ENCODE data around the gene ARPC5L. TPM values are rescaled to one million over a fixed set of nuclear protein-coding genes. Genes with fewer than 3 reads are reported as not detected.

The ARPC5L gene
- total and polyA plus RNA-seq, 2 of the 13 experiments (the other 11 are each of a cell fraction or from before 2014, with no cell fraction given) = 29.9 to 33.8 TPM

GRCh38 chr9:124855944-124856765, 5.8 kb upstream of the ARPC5L start (continued):
- TF ChIP-seq FOXK1 (CRISPR knock-in tag; IDR thresholded peaks at IDR 0.05; ENCODE audit: borderline replicate concordance, low read depth) (no peak), HHEX (CRISPR knock-in tag; IDR thresholded peaks at IDR 0.05) (no peak), ZNF124 (CRISPR knock-in tag; IDR thresholded peaks at IDR 0.05) (0 out of 2 replicates have a peak, but pooled peaks have one; percentile 18), RARG (CRISPR knock-in tag; IDR thresholded peaks at IDR 0.05; ENCODE audit: low read depth) (no peak), ZNF737 (CRISPR knock-in tag; IDR thresholded peaks at IDR 0.05; ENCODE audit: borderline replicate concordance) (0 out of 2 replicates have a peak, but pooled peaks have one; percentile 50), ZNF431 (CRISPR knock-in tag; IDR thresholded peaks at IDR 0.05; ENCODE audit: borderline replicate concordance, low read depth) (no peak), ZBTB42 (CRISPR knock-in tag; IDR thresholded peaks at IDR 0.05) (0 out of 2 replicates have a peak, but pooled peaks have one; percentile 40), IRF2 (CRISPR knock-in tag; IDR thresholded peaks at IDR 0.05) (no peak), EZH2 (conservative IDR thresholded peaks at IDR 0.05; ENCODE audit: low read depth, low read length) (no peak), AGO2 (optimal IDR thresholded peaks at IDR 0.05; ENCODE audit: low read depth, low read length) (peak; percentile 96), ZNF367 (CRISPR knock-in tag; IDR thresholded peaks at IDR 0.05; ENCODE audit: borderline replicate concordance) (no peak), RFXANK (CRISPR knock-in tag; IDR thresholded peaks at IDR 0.05) (no peak), ZNF33B (CRISPR knock-in tag; IDR thresholded peaks at IDR 0.05) (no peak), AHR (CRISPR knock-in tag; IDR thresholded peaks at IDR 0.05) (no peak), JUN (CRISPR knock-in tag; IDR thresholded peaks at IDR 0.05) (no peak), JUND (CRISPR knock-in tag; IDR thresholded peaks at IDR 0.05) (no peak), MLXIP (CRISPR knock-in tag; IDR thresholded peaks at IDR 0.05; ENCODE audit: borderline replicate concordance) (no peak), AGO1 (IDR thresholded peaks at IDR 0.05; ENCODE audit: low read depth, low read length, poor library complexity, severe bottlenecking) (peak; percentile 94)
- TF ChIP-seq, protein P1, sequence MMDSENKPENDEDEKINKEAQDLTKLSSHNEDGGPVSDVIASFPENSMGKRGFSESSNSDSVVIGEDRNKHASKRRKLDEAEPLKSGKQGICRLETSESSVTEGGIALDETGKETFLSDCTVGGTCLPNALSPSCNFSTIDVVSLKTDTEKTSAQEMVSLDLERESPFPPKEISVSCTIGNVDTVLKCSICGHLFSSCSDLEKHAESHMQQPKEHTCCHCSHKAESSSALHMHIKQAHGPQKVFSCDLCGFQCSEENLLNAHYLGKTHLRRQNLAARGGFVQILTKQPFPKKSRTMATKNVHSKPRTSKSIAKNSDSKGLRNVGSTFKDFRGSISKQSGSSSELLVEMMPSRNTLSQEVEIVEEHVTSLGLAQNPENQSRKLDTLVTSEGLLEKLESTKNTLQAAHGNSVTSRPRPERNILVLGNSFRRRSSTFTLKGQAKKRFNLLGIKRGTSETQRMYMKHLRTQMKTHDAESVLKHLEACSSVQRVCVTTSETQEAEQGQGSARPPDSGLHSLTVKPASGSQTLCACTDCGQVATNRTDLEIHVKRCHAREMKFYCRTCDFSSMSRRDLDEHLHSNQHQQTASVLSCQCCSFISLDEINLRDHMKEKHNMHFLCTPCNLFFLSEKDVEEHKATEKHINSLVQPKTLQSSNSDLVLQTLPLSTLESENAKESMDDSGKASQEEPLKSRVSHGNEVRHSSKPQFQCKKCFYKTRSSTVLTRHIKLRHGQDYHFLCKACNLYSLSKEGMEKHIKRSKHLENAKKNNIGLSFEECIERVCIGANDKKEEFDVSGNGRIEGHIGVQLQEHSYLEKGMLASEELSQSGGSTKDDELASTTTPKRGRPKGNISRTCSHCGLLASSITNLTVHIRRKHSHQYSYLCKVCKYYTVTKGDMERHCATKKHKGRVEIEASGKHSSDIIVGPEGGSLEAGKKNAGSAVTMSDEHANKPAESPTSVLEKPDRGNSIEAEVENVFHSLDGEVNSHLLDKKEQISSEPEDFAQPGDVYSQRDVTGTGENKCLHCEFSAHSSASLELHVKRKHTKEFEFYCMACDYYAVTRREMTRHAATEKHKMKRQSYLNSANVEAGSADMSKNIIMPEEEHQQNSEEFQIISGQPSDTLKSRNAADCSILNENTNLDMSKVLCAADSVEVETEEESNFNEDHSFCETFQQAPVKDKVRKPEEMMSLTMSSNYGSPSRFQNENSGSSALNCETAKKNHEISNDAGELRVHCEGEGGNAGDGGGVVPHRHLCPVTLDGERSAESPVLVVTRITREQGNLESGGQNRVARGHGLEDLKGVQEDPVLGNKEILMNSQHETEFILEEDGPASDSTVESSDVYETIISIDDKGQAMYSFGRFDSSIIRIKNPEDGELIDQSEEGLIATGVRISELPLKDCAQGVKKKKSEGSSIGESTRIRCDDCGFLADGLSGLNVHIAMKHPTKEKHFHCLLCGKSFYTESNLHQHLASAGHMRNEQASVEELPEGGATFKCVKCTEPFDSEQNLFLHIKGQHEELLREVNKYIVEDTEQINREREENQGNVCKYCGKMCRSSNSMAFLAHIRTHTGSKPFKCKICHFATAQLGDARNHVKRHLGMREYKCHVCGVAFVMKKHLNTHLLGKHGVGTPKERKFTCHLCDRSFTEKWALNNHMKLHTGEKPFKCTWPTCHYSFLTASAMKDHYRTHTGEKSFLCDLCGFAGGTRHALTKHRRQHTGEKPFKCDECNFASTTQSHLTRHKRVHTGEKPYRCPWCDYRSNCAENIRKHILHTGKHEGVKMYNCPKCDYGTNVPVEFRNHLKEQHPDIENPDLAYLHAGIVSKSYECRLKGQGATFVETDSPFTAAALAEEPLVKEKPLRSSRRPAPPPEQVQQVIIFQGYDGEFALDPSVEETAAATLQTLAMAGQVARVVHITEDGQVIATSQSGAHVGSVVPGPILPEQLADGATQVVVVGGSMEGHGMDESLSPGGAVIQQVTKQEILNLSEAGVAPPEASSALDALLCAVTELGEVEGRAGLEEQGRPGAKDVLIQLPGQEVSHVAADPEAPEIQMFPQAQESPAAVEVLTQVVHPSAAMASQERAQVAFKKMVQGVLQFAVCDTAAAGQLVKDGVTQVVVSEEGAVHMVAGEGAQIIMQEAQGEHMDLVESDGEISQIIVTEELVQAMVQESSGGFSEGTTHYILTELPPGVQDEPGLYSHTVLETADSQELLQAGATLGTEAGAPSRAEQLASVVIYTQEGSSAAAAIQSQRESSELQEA (CRISPR knock-in tag; IDR thresholded peaks at IDR 0.05; ENCODE audit: not compliant biosample characterization) = no peak
